ENCODE results near the gene CETN2. TPM values are rescaled to one million over a fixed set of nuclear protein-coding genes. Genes with fewer than 3 reads are reported as not detected.

Gene CETN2
- total and polyA plus RNA-seq, 10 donors: 9.4 to 25.0 (median 14.7) TPM

DNA sequence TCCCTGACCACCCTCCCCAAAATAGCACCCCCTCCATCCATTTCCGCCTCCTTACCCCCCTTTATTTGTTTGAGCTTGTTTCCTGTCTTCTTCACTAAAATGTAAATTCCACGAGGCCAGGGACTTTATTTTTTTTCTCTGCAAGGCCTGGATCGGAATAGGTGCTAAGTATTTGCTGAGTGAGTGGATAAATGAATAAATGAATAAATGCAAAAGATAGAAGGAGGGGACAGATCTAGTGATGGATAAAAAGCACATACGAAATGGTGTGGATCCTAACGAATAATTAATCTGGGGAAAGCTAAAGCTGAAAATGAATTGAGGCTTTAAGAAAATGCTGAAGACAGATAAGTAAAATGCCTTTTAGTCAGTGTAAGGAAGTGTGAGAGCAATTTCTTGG is 12.2 kb downstream of the CETN2 start:
- Histone ChIP-seq H3K4me3 (no peak overlapping the region), H3K36me3 (no peaks in the 10 kb centered on the region), H3K27ac (no peak overlapping the region), H3K4me1 (no peaks in the 10 kb centered on the region), H3K27me3 (replicated peaks in 1 of 7) (peaks cover 0 to 12% (median 0%) of the 10 kb centered on the region in 7 donors), H3K9me3 (no peaks in the 10 kb centered on the region)
- WGBS, 5 donors: 67 to 91% (median 83%) methylated on average over 5 of the region's 5 CpGs
- no peak for DNase-seq
- intact Hi-C loops (cut with DNase I; ENCODE audit: low total_unique reads): no loop called here
- TF ChIP-seq, protein P1, sequence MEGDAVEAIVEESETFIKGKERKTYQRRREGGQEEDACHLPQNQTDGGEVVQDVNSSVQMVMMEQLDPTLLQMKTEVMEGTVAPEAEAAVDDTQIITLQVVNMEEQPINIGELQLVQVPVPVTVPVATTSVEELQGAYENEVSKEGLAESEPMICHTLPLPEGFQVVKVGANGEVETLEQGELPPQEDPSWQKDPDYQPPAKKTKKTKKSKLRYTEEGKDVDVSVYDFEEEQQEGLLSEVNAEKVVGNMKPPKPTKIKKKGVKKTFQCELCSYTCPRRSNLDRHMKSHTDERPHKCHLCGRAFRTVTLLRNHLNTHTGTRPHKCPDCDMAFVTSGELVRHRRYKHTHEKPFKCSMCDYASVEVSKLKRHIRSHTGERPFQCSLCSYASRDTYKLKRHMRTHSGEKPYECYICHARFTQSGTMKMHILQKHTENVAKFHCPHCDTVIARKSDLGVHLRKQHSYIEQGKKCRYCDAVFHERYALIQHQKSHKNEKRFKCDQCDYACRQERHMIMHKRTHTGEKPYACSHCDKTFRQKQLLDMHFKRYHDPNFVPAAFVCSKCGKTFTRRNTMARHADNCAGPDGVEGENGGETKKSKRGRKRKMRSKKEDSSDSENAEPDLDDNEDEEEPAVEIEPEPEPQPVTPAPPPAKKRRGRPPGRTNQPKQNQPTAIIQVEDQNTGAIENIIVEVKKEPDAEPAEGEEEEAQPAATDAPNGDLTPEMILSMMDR (IDR thresholded peaks at IDR 0.05 in 8 of 11, conservative IDR thresholded peaks at IDR 0.05 in 3 of 11): no peak
- TF ChIP-seq POLR2AphosphoS5 (IDR thresholded peaks at IDR 0.05): no peak
- no peak for TF ChIP-seq POLR2A (IDR thresholded peaks at IDR 0.05)

- H3K4me1 ChIP-seq: no peaks in the 10 kb centered on the region
- TF ChIP-seq, protein P1 (IDR thresholded peaks at IDR 0.05 in 8 of 11, conservative IDR thresholded peaks at IDR 0.05 in 3 of 11): peak in 3 of 11 experiments; percentile 11 to 25 (median 17)
- TF ChIP-seq POLR2AphosphoS5 (IDR thresholded peaks at IDR 0.05) (no peak), POLR2A (IDR thresholded peaks at IDR 0.05) (no peak)
- intact Hi-C loops (cut with DNase I; ENCODE audit: low total_unique reads): no loop called here
- no peaks in the 10 kb centered on the region for H3K36me3 ChIP-seq
- peaks cover 0 to 12% (median 0%) of the 10 kb centered on the region in 7 donors for H3K27me3 ChIP-seq (replicated peaks in 1 of 7)
- no peak overlapping the region for H3K4me3 ChIP-seq
- no peaks in the 10 kb centered on the region for H3K9me3 ChIP-seq
- 32 to 39% (median 32%) methylated on average over 6 of the region's 6 CpGs for WGBS, 5 donors
- no peak for DNase-seq
- no peak overlapping the region for H3K27ac ChIP-seq
These were observed 13.3 kb downstream of the CETN2 start for GRCh38 chrX:152817078-152817764.

GRCh38 chrX:152814048-152814447 is 16.5 kb downstream of the CETN2 start:
- no peaks in the 10 kb centered on the region for H3K9me3 ChIP-seq
- TF ChIP-seq, protein P1 (IDR thresholded peaks at IDR 0.05 in 8 of 11, conservative IDR thresholded peaks at IDR 0.05 in 3 of 11): no peak
- TF ChIP-seq POLR2AphosphoS5 (IDR thresholded peaks at IDR 0.05) (no peak), POLR2A (IDR thresholded peaks at IDR 0.05) (no peak)
- H3K4me3 ChIP-seq: no peak overlapping the region
- peaks cover 0 to 12% (median 0%) of the 10 kb centered on the region in 7 donors for H3K27me3 ChIP-seq (replicated peaks in 1 of 7)
- DNase-seq: no peak
- H3K4me1 ChIP-seq: no peaks in the 10 kb centered on the region
- WGBS, 5 donors: 44 to 83% (median 71%) methylated on average over 5 of the region's 5 CpGs
- no peaks in the 10 kb centered on the region for H3K36me3 ChIP-seq
- intact Hi-C loops (cut with DNase I; ENCODE audit: low total_unique reads): no loop called here
- H3K27ac ChIP-seq: no peak overlapping the region

- DNase-seq: no peak
- Histone ChIP-seq H3K4me1 (no peaks in the 10 kb centered on the region), H3K27ac (no peak overlapping the region), H3K36me3 (no peaks in the 10 kb centered on the region), H3K4me3 (no peak overlapping the region), H3K9me3 (no peaks in the 10 kb centered on the region), H3K27me3 (replicated peaks in 1 of 7) (peaks cover 0 to 12% (median 0%) of the 10 kb centered on the region in 7 donors)
- TF ChIP-seq POLR2A (IDR thresholded peaks at IDR 0.05): no peak
- no peak for TF ChIP-seq POLR2AphosphoS5 (IDR thresholded peaks at IDR 0.05)
- TF ChIP-seq, protein P1 (IDR thresholded peaks at IDR 0.05 in 8 of 11, conservative IDR thresholded peaks at IDR 0.05 in 3 of 11): no peak
- intact Hi-C loops (cut with DNase I; ENCODE audit: low total_unique reads): no loop called here
- WGBS, 5 donors: 24 to 53% (median 32%) methylated on average over 5 of the region's 5 CpGs
These were observed 17.4 kb downstream of the CETN2 start for GRCh38 chrX:152813206-152813605.

All from spleen (tissue), 11 donors.